ENCODE measurements around the gene MIA3.
"Not testable (repeated sequence)": the region's sequence is repeated elsewhere in the genome, so short reads cannot be mapped to it uniquely, and the experiment has no call there.

The MIA3 gene

GRCh38 chr1:222623458-222623857 is 5.6 kb downstream of the MIA3 start:
- DNase-seq: no peak

DNA sequence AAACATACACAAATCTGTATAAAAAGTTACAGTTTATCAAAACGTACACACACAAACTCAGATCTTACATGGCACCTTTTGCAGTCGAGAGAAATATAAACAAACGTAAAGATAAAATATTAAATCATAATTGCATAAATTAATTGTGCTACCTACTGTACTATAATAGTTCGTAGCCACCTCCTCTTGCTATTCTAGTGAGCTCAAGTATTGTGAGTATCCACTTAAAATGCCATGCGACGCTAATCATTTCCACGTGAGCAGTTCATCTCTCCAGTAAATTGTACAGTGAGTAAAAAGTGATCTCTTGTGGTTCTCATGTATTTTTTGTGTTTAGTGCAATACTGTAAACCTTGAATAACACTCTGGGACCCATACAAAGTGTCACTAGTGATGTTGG is 6.3 kb downstream of the MIA3 start:
- DNase-seq: no peak

- DNase-seq: no peak
Observed at GRCh38 chr1:222627232-222627631, 9.3 kb downstream of the MIA3 start.

- no peak for DNase-seq
Observed at GRCh38 chr1:222629921-222630535, 12.1 kb downstream of the MIA3 start.

DNA sequence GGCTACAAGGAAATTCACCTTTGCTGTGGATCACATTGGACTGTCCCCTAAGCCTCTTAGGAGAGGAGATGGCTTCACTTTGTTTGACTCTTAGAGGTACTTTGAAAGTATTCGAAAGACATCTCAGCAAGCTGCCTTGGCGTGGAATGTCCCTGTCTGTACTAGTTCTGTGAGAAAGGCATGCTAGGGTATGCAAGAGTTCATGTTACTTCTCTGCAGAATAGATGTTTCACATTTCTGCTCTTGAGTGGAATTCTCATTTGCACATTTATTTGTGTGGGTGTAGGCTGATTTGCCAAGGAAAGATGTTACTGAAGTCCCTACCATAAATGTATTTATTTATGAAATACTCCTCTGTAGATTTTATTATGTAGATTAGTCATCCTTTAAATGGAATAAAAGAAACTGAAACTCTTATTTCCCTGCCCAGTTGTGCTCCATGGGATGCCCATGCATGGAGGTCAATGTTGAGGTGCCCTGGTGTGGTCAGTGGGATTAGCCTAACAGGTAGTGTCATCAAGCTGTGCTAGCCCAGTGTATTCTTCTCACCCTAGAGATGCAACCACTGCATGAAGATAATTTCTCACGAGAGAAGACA is 13.8 kb downstream of the MIA3 start:
- DNase-seq: no peak

- no peak for DNase-seq
Observed at GRCh38 chr1:222632749-222633148, 14.9 kb downstream of the MIA3 start.

DNA sequence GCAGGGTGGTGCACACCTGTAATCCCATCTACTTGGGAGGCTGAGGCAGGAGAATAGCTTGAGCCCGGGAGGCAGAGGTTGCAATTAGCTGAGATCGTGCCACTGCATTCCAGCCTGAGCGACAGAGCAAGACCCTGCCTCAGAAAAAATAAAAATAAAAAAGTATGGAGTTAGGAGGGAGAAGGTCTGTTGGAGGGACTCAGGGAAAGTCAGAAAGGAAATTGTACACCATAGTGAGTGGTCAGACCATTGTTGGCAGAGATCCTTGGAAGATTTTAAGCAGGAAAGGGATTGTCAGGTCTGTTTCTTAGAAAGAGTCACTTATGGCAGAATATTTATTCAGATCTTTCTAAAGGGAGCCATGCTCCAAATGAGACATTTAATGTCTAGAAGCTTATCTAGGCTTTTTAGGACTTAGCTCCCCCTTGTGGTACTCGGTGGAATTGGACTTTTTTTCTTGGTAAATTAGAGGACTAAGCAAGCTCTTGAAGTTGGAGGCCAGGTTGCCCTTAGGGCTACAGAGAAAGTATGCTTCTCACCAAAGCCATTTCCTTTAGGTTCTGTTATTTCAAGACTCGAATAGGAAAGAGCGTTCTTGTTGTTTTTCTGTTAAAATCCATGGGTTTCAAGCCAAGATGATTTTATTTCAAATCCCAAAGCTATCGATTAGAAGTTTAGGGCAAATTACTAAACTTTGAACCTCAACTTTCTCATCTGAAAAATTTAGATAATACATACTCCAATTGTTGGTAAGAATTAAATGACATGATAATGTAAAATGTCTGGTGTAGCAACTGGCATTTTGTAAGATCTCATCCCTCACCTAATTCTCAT is 16.5 kb downstream of the MIA3 start:
- peak; percentile 85 to 89 for DNase-seq

- DNase-seq: no peak
Observed at GRCh38 chr1:222641269-222641948, 23.5 kb downstream of the MIA3 start.

DNA sequence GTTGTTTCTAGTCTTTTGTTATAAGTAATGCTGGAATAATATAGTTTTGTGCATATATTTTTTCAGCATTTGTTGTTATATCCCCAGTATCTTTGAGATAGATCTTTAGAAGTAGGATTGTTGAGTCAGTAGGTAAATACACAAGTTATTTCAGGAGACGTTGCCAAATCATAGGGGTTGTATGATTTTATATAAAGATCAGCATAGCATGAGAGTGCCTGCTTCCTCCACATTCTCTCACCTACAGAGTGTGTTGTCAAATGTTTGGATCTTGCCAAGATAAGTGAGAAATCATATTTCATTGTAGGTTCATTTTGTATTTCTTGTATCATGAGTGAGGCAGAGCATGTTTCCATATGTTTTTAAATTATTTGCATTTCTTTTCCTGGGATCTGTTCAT is 24.6 kb downstream of the MIA3 start:
- no peak for DNase-seq

- DNase-seq: peak in 1 of 2 experiments; percentile 73
Observed at GRCh38 chr1:222643606-222643937, 25.7 kb downstream of the MIA3 start.

- peak; percentile 99 for DNase-seq
Observed at GRCh38 chr1:222643938-222644635, 26.2 kb downstream of the MIA3 start.

- peak in 1 of 2 experiments; percentile 68 for DNase-seq
Observed at GRCh38 chr1:222644636-222644980, 26.7 kb downstream of the MIA3 start.

DNA sequence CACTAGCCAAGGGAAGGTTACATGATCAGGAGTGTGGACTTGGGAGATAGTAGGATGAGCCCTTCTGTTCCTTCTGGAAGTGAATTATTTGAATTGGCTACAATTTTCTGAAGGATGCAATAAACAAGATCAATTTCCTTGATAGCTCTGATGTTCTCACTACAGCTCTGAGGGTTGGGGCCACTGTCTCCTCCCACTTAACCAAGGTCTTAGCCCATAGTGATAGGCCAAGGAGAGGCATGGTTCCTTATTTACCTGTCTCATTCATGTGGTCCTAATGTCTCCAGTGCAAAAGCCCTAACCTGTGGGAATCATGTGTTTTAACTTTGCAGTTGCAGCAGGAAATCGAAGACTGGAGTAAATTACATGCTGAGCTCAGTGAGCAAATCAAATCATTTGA is 34.8 kb downstream of the MIA3 start:
- DNase-seq: no peak

DNA sequence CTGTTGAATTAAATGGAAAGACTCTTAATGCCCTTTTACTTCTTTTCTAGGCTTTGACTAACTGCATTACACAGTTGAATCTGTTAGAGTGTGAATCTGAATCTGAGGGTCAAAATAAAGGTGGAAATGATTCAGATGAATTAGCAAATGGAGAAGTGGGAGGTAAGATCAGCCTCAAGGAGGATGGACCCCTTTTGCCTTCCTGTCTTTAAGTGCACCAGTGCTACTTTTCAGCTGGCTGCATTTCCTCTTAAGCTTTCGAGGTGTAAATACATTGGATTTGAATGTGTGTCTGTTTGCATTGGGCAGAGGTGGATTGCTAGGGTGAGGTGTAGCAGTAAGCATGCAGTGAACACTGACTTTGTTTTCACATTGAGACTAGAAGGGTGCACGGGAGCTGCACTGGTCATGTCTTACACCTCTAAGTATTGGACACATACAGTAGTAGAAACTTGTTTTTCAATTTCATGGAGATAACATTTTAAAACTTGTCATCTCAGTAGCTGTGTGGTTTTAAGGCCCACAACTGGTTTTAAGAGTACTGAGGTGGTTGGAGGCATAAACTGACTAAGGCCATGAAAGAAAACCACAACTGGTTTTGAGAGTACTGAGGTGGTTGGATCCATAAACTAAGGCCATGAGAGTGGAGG is 35.4 kb downstream of the MIA3 start:
- DNase-seq: no peak

GRCh38 chr1:222654849-222655248 is 37.0 kb downstream of the MIA3 start:
- peak; percentile 96 for DNase-seq

DNA sequence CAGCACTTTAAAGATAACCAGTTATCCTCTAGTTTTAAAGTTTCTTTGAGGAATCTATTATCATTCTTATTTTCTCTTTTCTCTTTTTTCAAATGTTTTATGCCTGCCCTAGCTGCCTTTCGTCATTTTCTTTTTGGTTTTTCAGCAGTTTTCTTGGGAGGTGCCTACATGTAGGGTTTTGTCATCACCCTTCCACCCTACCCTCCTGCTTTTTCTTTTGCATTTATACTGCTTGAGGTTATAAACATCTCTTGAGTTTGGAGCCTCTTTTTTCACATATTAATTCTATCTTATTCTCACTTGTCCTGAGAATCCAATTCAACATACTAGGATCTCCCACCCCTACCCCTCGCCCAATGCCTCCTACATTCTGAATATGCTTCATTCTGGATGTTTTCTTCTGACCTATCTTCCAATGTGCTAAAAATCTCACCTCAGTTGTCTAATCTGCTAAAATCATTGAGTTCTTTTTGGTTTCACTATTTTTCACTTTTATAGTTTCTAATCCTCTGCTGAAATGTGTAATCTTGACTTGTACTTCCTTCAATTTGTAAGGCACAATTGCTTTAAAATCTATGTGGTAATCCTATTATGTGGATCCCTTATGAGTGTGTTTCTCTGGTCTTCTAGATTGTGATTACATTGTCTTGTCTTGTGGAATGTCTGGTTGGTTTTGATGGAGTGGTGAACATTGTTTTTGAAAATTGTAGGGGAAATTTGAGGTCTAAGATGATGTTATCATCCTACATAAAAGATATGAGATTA is 38.7 kb downstream of the MIA3 start:
- no peak for DNase-seq

DNA sequence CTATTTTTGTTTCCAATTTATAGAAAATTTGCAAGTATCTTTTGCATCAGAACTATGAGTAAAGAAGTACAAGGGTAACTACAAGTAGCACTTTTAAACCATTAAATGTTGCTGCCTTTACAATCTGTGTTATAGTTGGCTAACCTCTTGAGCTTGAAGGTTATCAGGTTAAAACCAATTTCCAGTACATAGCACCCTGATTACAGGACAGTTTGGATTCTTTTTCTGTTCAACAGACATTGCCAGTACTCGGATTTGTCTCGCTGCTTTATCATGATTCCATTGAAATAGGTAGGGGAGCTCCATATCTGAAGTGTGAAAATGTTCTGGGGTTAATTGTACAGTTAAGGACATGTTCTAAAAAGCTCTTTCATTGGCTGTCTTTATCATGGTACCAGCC is 40.0 kb downstream of the MIA3 start:
- no peak for DNase-seq

DNA sequence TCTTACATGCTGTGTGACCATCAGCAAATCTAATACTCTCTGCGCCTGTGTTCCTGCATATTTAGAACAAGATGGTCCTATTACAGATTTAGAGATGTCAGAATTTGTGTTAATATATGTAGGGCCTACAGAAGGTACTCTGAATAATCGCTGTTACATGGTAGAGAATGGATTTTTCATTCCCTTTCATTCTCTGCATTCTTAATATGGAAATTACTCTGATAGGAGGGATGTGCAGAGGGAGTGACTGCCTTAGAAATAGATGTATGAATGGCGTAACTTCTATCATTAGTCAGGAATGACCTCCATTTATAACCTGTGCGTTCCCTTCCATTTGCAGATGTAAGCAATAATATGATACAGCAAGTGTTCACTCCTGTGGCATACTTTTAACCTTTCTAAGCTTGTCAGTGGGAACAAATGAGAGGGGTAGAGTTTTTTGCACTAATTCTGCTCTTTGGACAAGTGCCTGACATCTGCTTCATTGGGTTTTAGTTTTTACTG is 45.6 kb downstream of the MIA3 start:
- DNase-seq: no peak

DNA sequence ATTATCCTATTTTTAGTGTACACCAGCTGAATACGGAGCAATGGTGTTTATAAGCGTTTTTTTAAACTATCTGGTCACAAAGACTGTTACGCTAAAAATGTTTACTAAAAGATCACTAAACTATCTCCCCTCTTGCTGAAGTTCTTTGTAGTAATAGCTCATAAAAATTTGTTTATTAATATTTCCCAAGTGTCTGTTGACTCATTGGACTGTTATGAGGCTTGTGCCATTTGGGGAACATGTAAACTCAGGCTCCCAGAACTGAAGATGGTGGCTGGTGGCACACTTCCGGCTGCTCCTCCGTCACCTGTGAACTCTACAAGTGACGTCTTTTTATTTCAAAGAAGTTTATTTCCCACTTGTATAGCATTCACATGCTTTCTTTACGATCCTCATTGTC is 48.1 kb downstream of the MIA3 start:
- DNase-seq: no peak

- not testable (repeated sequence) for DNase-seq
Observed at GRCh38 chr1:222668184-222668583, 50.3 kb downstream of the MIA3 start.

DNA sequence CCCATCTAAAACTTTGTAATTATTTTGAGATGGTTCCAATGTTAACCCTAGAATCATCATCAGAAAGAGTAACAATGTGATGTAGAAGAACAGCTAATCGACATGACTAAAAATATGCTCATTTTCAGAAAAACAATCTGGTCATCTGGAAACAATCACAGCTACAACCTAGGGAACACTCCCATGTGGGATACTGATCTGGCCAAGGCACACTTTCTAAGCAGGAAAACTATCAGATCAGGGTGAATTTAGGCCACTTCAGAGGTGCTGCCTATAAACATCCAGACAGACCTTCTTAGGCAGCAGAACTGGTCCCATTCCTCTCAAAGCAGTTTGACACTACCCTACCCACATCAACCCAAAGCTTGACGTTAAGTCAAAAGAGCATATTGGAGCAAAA is 51.2 kb downstream of the MIA3 start:
- DNase-seq: not testable (repeated sequence)

GRCh38 chr1:222670110-222670509 is 52.2 kb downstream of the MIA3 start:
- no peak for DNase-seq
